ENCODE results near the gene SUPT3H.

SUPT3H gene

GRCh38 chr6:44837741-44838140 is 540.0 kb downstream of the SUPT3H start:
- no peak for DNase-seq (ENCODE audit: low read depth)

DNA sequence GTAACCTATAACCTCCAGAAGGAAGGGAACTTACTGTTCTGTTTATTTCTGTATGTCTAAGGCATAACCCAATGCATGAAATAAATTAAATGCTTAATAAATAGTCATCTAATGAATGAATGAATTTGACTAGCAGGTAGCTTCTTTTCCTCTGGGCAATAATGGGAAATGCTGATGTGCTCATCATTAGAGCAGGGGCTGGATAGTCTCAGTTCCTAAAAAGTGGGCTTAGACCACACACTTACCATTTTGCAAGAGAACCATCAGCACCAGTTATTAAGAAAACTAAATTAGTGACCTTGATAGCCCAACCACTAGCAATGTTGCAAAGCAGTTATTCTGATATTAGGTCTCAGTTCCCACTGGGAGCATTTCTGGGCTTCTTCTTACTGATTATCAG is 540.5 kb downstream of the SUPT3H start:
- DNase-seq (ENCODE audit: low read depth) = no peak

- no peak for DNase-seq (ENCODE audit: low read depth)
Measured at GRCh38 chr6:44833248-44833647, 544.5 kb downstream of the SUPT3H start.

- DNase-seq (ENCODE audit: low read depth) = no peak
Measured at GRCh38 chr6:44831002-44831610, 546.6 kb downstream of the SUPT3H start.

DNA sequence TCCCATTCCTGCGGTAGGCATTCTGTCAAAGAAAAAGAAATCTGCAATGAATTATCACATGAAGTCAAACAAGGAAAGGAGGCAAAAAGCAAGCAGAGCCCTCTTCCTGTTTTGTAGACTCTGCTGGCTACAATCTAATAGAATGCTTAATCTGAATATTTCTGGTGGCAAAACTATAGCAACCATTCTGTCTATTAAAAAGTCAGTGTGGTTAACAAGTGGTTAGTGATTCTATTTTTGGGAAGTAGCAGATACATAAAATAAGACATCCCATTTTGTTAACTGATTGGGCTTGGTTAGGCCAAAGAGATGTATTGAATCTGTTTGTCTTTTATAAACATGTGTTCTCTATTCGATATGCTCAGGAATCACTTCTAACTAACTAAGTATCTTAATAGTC is 547.9 kb downstream of the SUPT3H start:
- no peak for DNase-seq (ENCODE audit: low read depth)

- no peak for DNase-seq (ENCODE audit: low read depth)
Measured at GRCh38 chr6:44828780-44829179, 549.0 kb downstream of the SUPT3H start.

DNA sequence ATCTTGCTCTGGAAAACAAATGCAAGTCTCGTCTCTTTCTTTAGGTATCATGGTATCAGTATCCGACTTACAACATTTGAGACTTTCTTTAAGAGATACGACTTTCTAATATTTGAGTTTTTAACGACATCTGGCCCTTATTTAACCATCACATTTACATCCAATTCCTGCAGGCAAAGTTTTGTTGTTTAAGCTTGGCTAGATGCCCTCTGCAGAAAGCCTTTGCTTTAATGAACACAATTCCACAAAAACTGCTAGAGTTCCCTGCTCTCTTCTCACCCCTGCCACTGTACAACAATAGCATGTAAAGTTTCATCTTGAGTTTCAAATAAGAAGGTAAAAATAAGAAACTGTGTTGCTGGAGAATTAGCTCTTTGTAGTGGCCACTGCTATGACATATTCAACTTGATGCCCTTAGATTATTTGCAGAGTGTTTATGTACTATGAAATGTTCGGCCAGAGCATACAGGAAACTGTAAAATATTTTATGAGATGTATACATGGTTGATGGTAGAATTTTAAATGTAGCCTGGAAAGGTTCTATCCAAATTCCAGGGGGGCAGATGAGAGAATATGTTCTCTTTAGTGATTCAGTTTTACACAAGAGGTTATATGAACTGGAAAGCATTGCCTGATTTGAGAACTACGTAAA is 551.6 kb downstream of the SUPT3H start:
- no peak for DNase-seq (ENCODE audit: low read depth)

GRCh38 chr6:44825273-44825672 is 552.5 kb downstream of the SUPT3H start:
- no peak for DNase-seq (ENCODE audit: low read depth)

DNA sequence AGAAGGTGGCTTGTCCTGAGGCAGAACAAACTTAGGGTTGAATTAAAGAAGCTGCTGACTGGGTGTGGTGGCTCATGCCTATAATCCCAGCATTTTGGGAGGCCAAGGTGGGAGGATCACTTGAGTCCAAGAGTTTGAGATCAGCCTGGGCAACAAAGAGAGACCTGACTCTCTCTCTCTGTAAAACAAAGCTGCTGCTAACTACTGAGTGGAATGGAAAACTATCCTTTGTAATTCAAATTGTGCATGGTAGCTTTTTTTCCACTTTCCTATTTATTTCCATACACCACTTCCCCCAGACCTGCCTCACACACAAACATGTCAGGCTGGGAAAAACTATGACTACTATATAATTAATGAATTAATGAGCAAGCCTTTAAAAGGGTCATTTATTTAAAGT is 553.2 kb downstream of the SUPT3H start:
- no peak for DNase-seq (ENCODE audit: low read depth)

DNA sequence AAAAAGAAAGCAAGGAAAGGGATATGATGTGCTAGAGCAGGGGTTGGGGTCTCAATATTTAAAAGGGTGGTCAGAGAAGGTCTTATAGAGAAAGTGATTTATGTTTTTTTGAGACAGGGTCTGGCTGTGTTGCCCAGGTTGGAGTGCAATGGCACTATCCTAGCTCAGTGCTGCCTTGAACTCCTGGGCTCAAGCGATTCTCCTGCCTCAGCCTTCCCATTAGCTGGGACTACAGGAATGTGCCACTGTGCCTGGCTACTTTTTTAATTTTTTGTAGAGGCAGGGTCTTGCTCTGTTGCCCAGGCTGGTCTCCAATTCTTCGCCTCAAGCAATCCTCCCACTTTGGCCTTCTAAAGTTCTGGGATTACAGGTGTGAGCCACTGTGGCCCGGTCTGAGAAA is 557.0 kb downstream of the SUPT3H start:
- no peak for DNase-seq (ENCODE audit: low read depth)

DNA sequence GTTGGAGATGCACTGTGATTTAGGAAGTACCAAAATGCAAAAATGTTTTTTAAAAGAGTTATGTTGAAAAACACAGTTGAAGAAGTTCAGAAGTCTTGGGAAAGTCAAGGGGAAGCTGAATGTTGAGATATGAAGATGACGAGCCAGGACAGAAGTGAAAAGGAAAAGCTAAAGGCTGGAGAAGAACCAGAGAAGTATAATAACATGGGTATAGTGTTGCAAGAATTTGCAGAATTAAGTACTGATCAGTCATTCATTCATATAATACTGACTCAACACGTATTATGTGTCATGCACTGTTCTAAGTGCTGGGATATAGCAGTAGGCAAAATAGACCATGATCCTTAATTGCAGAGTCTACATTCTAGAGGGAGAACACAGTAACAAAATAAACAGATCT is 557.4 kb downstream of the SUPT3H start:
- DNase-seq (ENCODE audit: low read depth) = no peak

DNA sequence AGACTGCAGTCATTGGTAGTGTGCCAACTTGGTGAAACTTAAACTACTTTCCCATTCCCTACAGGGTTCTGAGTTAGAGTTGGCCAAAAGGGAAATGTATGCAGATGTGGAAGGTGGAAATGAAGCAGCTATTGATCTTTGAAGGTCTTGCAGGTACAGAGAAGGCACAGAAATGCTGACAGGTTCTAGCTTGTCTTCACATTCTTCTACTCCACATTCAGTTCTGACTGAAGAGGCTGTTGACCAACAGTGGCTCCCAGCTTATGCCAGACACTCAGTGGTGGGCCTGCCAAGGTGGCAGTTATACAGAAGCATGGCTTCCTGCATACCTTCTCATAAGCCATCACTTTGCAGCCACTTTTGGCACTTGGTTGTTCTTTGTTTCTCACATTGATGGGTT is 566.3 kb downstream of the SUPT3H start:
- DNase-seq (ENCODE audit: low read depth) = no peak

- DNase-seq (ENCODE audit: low read depth) = no peak
Measured at GRCh38 chr6:44809258-44809657, 568.5 kb downstream of the SUPT3H start.

DNA sequence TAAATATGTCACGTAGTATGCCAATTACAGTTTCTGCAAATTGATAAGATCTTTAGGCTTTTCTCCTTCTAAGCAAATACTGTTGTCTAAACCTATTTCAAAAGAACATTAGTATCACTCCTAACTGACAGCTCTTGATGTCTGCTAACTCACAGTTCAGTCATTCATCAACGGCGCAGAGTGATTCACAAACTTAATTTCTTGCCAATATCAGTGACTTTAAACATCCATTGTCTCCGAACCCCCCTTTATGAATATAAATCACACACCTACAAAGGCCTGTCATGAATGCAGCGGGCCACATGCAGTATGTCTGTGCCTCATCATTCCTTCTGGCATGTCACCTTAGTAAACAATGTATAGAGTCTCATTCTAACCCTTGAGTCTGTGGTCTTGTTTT is 569.6 kb downstream of the SUPT3H start:
- DNase-seq (ENCODE audit: low read depth) = no peak

DNA sequence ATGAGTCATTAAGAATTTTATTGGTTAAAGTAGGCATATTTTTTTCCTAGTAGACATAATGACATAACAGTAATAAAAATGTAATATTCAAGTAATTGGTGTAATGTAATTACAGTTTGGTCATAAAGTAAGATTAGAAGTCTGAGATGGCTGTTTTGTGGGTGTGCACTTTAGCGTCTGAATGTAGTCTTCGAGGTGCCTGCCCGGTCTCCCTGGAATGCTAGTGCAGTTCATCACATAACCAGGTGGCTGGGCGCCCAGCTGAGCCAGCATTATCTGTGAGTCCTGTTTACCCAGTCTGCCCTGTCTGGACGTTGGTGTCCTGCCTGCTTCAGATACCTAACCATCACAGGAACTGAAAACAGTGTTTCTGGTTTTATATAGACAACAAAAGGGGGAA is 571.1 kb downstream of the SUPT3H start:
- DNase-seq (ENCODE audit: low read depth) = no peak

GRCh38 chr6:44805238-44805846 is 572.4 kb downstream of the SUPT3H start:
- DNase-seq (ENCODE audit: low read depth) = no peak

DNA sequence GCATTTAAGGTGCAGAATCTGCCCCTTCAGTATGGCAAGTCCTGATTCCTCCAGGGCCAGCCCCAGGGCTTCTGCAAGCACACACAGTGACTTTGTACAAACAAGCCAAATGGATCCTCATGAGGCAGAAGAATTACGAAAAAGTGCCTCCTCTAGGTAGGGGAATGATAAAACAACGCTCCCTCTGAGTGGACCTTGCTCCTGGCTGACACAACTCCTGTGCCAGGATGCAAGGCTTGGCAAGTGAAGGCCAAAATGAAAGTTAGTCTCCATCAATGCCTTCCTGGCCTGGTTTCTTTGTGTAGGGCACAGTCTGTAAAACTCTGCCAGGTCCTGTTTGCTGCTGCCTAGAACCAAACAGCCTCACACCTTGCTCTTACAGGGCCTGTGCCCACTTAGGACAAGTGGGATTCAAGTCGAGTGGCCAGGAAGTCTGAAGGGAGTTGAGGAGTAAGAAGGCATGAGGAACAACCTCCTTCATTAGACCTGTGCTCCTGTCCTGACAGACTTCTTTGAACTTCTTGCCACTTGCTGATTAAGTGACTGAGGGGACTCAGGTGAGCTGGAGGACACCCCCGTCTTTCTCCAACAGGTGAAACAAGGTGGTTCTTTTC is 573.1 kb downstream of the SUPT3H start:
- no peak for DNase-seq (ENCODE audit: low read depth)

GRCh38 chr6:44804016-44804415 is 573.7 kb downstream of the SUPT3H start:
- no peak for DNase-seq (ENCODE audit: low read depth)

DNA sequence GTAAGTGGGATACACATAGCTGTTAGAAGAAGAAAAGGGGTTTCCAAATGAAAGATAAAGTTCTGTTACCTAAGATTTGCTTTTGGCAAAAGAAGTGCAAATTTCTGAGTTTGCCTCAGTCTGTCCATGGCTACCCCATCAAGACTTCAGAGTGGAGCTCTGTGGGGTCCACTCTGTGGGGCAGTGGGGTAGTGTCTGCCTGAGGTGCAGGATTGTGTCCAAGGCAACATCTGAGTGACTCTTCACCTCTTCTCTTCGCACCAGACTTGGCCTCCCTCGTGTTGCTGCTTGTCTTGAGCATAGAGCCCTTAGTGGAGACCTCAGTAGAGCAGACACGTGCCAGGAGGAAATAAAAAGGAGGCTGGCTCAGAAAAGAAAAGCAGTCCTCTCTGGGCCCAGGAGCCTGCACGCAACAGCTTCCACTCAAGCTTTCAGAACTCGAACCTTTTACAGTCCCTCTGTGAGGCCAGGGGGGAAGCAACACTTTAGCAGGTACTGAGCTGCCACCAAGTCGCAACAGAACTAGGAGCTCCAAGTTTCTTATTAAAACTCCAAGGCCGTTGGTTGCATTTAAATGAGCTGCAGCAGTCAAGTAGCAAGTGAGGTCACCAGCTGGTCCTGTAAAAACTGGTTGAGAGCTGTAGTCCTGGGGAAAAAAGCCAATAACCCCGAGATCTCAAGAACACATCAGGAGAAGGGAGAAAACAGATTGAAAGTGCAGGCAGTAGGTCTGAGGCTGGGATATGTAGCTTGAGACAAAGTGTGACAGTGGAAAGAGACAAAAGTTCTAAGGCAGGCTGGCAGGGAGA is 576.7 kb downstream of the SUPT3H start:
- DNase-seq (ENCODE audit: low read depth) = no peak

DNA sequence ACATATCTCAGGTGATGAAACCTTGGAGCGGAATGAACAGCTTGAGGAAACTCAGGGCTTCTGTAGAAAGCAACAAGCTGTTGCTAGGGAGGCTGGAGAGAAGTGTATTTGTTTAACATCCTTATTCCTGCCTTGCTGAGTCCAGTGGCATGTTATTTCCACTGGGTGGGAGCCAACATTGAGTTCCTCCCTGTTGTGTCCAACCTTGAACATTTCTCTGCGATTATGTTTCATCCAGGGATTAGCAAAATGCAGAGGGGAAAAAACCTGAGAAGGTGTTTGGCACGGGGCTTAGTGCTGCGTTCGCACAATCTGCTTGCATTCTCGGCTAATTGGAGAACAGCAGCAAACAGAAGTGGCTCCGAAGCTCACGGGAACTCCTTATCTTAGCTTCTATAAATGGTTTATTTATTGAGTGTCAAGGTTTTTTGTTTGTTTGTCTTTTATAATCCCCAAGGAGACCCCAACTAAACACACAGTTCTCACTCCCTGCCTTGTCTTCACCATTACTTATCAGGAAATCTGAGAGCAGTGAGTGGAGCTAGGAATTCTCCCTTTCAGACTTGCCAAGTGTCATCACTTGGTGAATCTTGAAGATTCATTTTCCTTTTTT is 577.5 kb downstream of the SUPT3H start:
- no peak for DNase-seq (ENCODE audit: low read depth)

GRCh38 chr6:44797746-44798145 is 580.0 kb downstream of the SUPT3H start:
- DNase-seq (ENCODE audit: low read depth) = no peak

DNA sequence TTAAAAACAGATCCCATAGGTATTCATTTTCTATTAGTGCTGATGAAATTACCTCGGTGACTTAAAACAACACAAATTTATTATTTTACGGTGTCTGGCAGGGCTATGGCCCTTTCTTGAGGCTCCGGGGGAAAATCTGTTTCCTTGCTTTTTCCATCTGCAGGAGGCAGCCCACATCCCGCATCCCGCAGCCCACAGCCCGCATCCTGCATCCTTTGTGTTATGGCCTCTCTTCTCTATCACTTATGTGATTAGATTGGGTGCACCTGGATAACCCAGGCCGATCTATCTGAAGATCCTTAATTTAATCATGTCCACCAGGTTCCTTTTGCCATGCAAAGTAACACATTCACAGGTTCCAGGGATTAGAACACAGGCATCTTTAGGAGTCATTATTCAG is 582.4 kb downstream of the SUPT3H start:
- DNase-seq (ENCODE audit: low read depth) = no peak
